T-helper 2 cell treated with Interferon-gamma antibody and Interleukin-4, amounts not matched to agents 100 ng/mL and 5 ng/mL, for 36 hours (primary cell): ENCODE data around the gene SSBP4. TPM values are rescaled to one million over a fixed set of nuclear protein-coding genes. Genes with fewer than 3 reads are reported as not detected.

Source experiments
- intact Hi-C: fragments of 100-400 bp; cut with micrococcal nuclease; formaldehyde crosslinking; loops from one replicate; pipeline ENCODE4 v1.15.1; 2023
- total RNA-seq: library from RNA; stranded (reverse); gene quantifications from 2 replicates; pipeline ENCODE4 v1.2.3, GENCODE V29; 2022

SSBP4 gene
- total RNA-seq, 1 donor from 2014 or later: 195 TPM

DNA sequence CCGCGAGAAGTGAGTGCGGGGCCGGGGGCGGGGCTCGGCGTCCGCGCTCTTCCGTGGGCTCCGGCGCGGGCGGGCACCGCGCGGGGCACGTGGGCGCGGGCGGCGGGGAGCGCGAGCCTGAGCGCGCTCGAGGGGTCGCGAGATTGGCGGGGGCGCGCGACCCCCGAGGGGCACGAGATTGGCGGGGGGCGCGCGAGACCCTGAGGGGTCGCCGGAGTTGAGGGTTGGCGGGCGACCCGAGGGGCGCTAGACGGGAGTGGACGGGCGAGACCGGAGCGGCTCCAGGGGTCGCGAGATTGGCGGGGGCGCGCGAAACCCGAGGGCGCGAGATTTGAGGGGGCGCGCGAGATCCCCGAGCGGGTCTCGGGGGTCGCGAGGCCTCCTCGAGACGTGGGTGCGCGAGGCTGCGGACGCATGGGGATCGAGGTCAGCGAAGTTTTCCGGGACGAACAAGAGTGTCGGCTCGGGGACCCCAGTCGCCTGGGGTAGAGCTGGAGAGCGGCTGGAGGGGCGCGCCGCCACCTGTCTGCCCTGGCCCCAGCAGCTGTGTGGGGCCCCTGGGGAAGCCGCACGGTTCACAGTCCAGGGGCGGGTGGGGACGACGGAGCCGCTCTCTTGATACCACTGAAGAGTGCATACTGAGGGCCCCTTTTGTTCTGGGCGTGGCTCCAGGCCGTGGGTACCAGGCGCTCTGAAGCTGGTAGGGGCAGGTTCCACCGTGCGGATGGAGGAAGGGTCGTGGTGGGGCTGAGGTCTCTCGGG is 682 bp downstream of the SSBP4 start:
- intact Hi-C loops: loop anchor here (1.0 to 5.0 kb wide), 4 partner anchors 9 to 218 kb away; partner anchors contain the start of genes LSM4 and RAB3A

DNA sequence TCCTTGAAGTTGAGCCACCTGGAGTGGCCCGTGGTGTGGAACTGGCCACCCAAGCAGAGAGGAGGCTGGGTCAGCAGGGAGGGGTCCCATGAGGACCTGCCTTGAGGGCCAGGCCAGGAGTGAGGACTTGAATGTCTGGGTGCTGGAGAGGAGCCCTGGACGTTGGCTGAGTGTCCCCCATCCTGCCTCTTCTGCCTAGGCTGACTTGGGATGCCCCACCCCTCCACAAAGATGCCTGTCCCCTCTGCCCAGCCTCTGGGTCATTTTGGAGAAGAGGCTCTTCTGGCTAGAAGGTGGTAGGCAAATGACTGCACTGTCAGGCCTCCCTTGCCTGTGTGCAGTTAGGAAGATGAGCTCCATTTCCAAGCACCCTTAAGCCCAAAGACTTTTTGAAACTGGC is 1.7 kb downstream of the SSBP4 start:
- intact Hi-C loops: no loop called here

- intact Hi-C loops: no loop called here
Observed at GRCh38 chr19:18421371-18421959, 2.3 kb downstream of the SSBP4 start.

GRCh38 chr19:18422530-18423191 is 3.5 kb downstream of the SSBP4 start:
- intact Hi-C loops: no loop called here

GRCh38 chr19:18423258-18424020 is 4.2 kb downstream of the SSBP4 start:
- intact Hi-C loops: no loop called here

DNA sequence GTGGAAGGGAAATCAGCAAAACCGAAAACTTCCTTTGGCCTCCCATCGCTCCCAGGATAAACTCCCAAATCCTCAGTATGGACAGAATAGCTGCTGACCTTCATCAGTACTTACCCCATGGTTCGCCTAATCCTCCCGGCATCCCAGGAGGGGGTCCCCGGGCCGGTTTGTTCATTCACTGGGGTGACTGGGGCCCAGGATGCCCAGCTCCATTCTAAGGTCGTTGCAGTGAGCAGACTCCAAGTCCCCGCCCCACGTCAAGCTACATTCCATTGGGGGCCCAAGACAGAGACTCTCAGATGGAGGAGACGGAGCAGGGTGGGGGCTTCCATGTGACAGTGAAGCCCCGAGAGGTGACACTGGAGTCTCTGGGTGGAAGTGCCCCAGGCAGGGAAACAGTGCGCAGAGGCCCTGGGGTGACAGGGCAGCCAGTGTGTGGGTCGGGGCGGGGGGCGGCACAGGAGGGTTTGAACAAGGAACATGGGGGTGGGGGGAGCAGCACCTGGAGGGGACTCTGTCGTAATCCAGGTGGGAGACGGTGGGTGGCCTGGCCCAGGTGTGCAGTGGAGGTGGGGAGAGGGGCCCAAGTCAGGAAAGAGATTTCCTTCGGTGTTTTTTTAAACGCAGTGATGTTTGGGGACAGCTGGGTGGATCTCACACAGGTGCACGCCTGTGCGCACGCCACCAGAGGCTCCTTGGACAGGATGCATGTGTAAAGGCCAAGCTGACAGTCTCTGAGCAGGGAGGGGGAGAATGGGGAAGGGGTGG is 5.1 kb downstream of the SSBP4 start:
- intact Hi-C loops: no loop called here

DNA sequence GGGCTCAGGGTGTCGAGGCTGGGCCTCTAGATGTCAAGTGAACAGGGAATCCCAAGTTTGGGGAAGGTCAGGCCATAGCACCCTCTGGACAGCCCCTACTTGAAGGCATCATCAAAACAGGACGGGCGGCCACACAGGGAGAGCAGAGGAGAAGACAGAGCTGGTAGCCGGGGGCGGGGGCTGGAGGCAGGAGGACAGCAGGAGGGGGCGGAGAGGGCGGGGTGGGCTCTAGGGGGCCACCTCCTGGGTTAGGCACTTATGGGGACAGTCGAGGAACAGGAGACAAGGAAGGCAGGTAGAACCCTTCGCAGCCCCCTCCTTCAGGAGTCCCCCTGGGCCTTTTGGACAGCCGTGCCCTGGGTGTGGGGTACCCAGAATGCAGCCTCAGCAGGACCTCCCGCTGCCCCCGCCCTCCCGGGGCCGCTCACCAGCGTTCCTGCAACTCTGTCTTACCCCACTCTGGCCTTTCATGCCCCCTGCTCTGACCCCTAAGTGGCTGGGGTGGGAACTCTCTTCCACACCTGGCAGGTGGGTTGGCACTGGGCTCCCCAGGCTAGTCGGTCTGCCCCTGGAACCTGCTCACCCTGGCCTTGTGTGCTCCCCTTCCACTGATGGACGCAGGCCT is 5.8 kb downstream of the SSBP4 start:
- intact Hi-C loops: no loop called here

DNA sequence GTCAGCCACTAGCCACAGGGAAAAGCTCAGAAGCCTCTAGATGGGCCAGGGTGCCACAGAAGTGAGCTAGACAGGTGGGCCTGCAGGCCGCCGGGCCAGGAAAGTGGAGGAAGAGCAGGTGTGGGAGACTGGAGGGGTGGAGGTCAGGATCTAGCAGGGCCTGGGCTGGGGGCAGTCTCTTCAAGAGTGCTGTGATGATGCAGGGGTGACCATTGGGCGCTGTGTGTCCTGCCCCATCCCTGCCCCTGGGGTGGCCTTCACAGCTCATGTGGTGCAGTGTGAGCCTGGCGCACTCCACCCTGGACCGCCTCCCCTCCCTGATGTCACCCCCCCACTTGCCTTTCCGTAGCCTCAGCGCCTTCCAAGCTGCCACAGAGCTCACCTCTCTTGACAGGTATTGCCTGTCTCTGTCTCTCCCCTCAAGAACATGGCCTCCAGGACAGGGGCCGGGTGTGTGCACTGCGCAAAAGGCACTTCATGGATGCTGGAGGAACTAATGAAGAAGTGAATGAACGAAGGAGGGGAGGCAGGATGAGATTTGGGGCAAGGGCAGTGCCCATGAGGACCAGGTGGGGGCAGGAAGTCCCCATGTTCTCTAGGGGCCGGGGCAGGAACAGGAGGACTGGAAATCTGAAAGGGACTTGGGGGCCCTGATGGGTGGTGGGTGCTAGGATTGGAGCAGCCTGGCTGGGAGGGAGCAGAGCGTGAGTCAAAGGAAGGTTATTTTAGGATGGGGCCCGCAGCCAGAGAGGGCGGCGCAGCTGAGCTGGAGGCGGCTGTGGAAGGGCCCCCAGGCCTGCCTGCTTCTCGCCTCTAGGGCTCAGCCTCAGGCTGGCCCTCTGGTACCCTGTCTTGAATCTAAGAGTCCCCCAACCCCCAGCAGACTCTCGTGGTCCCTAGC is 6.6 kb downstream of the SSBP4 start:
- intact Hi-C loops: no loop called here

- intact Hi-C loops: no loop called here
Observed at GRCh38 chr19:18426416-18426767, 7.2 kb downstream of the SSBP4 start.

- intact Hi-C loops: no loop called here
Observed at GRCh38 chr19:18427080-18427742, 8.0 kb downstream of the SSBP4 start.

GRCh38 chr19:18427743-18428113 is 8.5 kb downstream of the SSBP4 start:
- intact Hi-C loops: no loop called here

GRCh38 chr19:18428173-18428786 is 9.1 kb downstream of the SSBP4 start:
- intact Hi-C loops: no loop called here

- intact Hi-C loops: loop anchor here (1.0 kb wide), 1 partner anchor 10 kb away; the partner anchor contains the start of gene SSBP4
Observed at GRCh38 chr19:18428787-18429674, 9.8 kb downstream of the SSBP4 start.

DNA sequence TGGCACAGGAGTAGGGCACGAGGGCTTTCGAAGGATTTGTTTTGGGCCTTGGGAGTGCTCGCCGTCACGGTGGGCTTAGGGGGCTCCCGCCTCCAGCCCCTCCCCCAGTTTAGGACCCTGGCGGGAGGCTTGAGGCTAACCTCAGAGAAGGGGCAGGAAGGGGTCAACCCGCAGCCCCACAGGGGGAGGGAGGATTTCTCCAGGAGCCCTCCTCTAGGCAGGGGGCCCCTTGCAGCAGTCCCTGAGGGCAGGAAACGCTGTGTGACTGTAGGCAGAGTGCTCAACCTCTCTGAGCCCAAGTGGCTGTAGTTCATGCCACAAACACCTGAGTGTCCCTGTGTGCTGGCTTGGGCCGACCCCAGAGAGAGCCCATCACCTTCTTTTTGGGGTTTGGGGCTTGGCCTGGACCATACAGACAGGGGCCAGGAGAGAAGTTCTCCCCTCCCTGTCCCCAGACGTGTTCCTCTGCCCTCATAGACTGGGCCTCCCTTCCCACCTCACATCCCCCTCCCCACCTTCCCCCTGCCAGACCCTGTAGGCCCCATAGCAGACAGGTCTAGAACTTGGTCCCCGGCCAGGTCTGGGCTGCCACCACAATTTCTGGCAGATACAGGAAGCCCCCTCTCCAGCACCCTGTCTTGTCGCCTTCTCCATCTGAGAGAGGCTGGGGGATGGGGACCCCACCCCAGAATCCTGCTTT is 10.7 kb downstream of the SSBP4 start:
- intact Hi-C loops: loop anchor here (1.0 kb wide), 1 partner anchor 11 kb away; the partner anchor contains the start of gene SSBP4

GRCh38 chr19:18430417-18431144 is 11.4 kb downstream of the SSBP4 start:
- intact Hi-C loops: no loop called here
